HL-60 (cell line): ENCODE measurements around the gene PDCL2.

ENCODE experiments used
- DNase-seq, 2 experiments: peaks; one replicate each; pipeline ENCODE4 v3.0.0-alpha.2; 2010 to 2020; ENCODE audit warnings: low read depth in 1 of 2, low spot score in 1 of 2
- H3K27ac ChIP-seq: fragments of 250-450 bp; sonication (Bioruptor Pico); replicated peaks from 2 replicates; pipeline ENCODE4 v1.5.1; 2020; ENCODE audit warnings: mild to moderate bottlenecking, moderate library complexity
- H3K27me3 ChIP-seq: fragments of 250-450 bp; sonication (Bioruptor Pico); 2 replicates; pipeline ENCODE4 v1.5.1; 2021; ENCODE audit warnings: mild to moderate bottlenecking, moderate library complexity; ENCODE audit not compliant: insufficient read depth, poor library complexity, severe bottlenecking
- H3K4me3 ChIP-seq: replicated peaks from 2 replicates; pipeline ENCODE4 v1.5.1; 2011; ENCODE audit warnings: mild to moderate bottlenecking, control low read depth, low read length; ENCODE audit not compliant: insufficient read depth
- CTCF ChIP-seq: IDR thresholded peaks from one replicate; pipeline ENCODE4 v1.5.1; 2011; ENCODE audit warnings: low read length, control low read depth, inconsistent platforms; ENCODE audit not compliant: insufficient read depth
- GABPA ChIP-seq: IDR thresholded peaks from 2 replicates; pipeline ENCODE4 v1.6.1; 2012; ENCODE audit warnings: low read depth
- POLR2AphosphoS5 ChIP-seq: IDR thresholded peaks from 2 replicates; pipeline ENCODE4 v1.6.1; 2012; ENCODE audit warnings: low read depth
- REST ChIP-seq: IDR thresholded peaks from 2 replicates; pipeline ENCODE4 v1.6.1; 2012; ENCODE audit warnings: low read depth; ENCODE audit not compliant: insufficient replicate concordance
- SPI1 ChIP-seq: IDR thresholded peaks from 2 replicates; pipeline ENCODE4 v1.6.1; 2012; ENCODE audit warnings: low read depth, mild to moderate bottlenecking, borderline replicate concordance

The PDCL2 gene

GRCh38 chr4:55538531-55538930 lies 53.5 kb downstream of the PDCL2 start:
- DNase-seq, result no peak
- TF ChIP-seq CTCF, result no peak
- TF ChIP-seq SPI1, result no peak

GRCh38 chr4:55534306-55534705 lies 57.7 kb downstream of the PDCL2 start:
- TF ChIP-seq GABPA (no peak), POLR2AphosphoS5 (no peak), REST (no peak), CTCF (no peak), SPI1 (no peak)
- no peak overlapping the region for H3K4me3 ChIP-seq

More at GRCh38 chr4:55538531-55538930, 53.5 kb downstream of the PDCL2 start:
- no peak overlapping the region for H3K4me3 ChIP-seq
- no peaks in the 10 kb centered on the region for H3K27me3 ChIP-seq
- no peak overlapping the region for H3K27ac ChIP-seq

GRCh38 chr4:55530691-55531090 lies 61.4 kb downstream of the PDCL2 start:
- DNase-seq, result peak in 1 of 2 experiments; percentile 15
- H3K27me3 ChIP-seq, result no peaks in the 10 kb centered on the region
- H3K27ac ChIP-seq, result no peak overlapping the region
- H3K4me3 ChIP-seq, result no peak overlapping the region
- no peak for TF ChIP-seq POLR2AphosphoS5
- no peak for TF ChIP-seq SPI1
- TF ChIP-seq CTCF, result no peak
- no peak for TF ChIP-seq GABPA
- no peak for TF ChIP-seq REST

More at GRCh38 chr4:55534306-55534705, 57.7 kb downstream of the PDCL2 start:
- no peak overlapping the region for H3K27ac ChIP-seq
- H3K27me3 ChIP-seq, result no peaks in the 10 kb centered on the region
- DNase-seq, result no peak

GRCh38 chr4:55530167-55530566 lies 61.9 kb downstream of the PDCL2 start:
- H3K27ac ChIP-seq, result no peak overlapping the region
- DNase-seq, result no peak
- H3K27me3 ChIP-seq, result no peaks in the 10 kb centered on the region
- no peak overlapping the region for H3K4me3 ChIP-seq
- TF ChIP-seq POLR2AphosphoS5 (no peak), SPI1 (no peak)
